NCI-H748 (cell line): ENCODE data around the gene SSBP4.
A peak's percentile ranks its signal among the peaks of the same experiment; 100 is the strongest.

Experiments
- DNase-seq: peaks from one replicate; lab custom pipeline; 2025; ENCODE audit not compliant: unreplicated experiment; lab: John Stamatoyannopoulos, UW

SSBP4 gene

DNA sequence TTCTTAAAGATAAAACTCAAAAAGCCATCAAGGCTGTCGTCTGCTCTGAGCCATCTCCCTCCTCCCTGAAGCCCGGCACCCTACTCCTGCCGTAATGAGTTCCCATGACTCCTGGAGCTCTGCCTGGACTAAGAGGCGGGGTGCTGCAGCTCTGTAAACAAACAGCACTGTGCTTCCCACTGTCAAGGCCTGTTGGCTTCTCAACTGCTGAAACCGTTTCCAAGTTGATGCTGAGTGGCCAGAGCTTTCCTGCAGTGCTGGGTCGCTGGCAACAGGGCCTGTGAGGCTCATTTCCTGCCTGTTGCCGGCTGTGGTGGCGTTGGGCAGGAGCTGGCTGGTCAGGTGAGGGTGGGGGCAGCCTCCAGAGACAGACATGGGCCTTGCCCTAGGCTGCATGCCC, 45.4 kb downstream of the SSBP4 start:
- DNase-seq: no peak

GRCh38 chr19:18465214-18465963, 46.2 kb downstream of the SSBP4 start:
- DNase-seq: no peak

DNA sequence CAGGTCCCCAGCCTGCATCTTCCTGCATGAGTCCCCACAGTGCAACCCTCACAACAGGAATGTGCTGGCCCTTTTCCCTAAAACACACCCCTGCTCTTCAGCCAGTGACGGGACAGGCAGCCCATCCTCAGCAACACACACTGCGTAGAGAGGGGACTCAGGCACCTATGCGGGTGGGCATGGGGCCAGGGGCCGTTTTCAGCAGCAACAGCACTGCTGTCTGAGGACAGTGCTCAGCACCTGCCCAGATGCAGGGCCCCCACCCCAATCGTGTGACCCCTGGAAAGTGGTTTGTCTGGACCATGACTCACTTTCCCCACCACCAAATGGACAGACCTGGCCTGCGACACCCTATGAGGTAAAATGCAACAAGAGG, 46.8 kb downstream of the SSBP4 start:
- DNase-seq: no peak

- no peak for DNase-seq
These were observed 47.2 kb downstream of the SSBP4 start for GRCh38 chr19:18466354-18466753.

DNA sequence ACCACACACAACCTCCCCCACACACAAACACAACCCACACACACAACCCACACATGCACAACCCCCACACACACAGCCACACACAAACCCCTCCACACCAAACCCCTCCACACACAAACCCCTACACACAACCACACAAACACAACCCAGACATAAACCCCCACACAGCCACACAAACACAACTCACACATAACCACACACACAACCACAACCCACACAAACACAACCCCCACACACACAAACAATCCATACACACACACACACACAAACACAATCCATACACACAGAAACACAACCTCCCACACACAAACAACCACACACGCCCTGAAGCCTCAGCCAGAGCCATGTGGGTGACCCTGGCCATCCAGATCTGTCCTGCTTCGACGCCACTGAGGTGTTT, 48.8 kb downstream of the SSBP4 start:
- DNase-seq: no peak

GRCh38 chr19:18468517-18468916, 49.3 kb downstream of the SSBP4 start:
- DNase-seq: no peak

GRCh38 chr19:18469069-18469846, 50.1 kb downstream of the SSBP4 start:
- peak; percentile 29 for DNase-seq

DNA sequence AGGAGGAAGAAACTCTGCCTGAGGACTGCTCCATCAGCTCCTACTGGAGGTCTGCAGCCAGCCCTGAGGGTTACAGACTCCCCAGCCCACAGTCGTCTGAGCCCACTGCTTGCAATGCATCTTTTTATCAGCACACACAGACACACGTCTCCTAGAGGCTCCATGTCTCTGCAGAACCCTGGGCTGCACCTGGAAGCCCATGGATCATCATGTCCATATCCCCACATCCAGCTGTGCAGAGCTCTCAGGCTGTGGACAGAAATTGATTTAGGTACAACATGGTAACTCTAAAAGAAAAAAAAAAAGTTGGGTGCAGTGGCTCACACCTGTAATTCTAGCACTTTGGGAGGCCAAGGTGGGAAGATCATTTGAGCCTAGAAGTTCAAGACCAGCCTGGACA, 51.6 kb downstream of the SSBP4 start:
- no peak for DNase-seq

DNA sequence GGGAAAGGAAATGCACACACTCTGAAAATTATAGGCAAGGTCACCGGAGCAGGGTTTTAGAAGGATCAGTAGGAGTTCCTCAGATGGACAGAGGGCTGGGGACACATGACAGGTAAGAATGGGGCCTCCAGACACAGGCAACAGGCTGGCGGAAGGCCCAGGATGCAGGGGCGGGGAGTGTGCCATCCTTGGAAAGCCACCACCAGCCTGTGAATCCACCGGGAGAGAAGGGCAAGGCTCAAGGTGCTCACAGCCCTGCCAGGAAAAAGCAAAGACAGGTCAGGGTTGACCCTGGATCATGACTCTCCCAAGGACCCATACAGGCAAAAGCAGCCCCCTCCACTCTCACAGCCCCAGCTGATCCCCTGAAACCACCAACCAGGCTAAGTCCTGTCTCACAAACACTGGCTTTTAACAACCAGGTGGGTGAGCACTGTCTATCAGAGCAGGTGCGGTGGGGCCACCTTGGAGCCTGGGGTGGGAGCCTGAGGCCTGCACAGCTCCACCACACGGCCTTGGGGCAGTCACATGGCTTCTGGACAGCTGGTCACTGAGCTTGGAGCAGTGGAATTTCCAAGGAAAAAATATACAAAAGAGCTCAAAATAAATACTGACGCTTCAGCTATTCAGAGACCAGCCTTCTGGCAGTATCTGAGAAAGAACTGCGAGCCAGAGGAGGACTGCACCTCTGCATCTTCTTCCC, 54.0 kb downstream of the SSBP4 start:
- DNase-seq: no peak

GRCh38 chr19:18473706-18474087, 54.5 kb downstream of the SSBP4 start:
- no peak for DNase-seq

- DNase-seq: no peak
These were observed 55.2 kb downstream of the SSBP4 start for GRCh38 chr19:18474366-18474887.

DNA sequence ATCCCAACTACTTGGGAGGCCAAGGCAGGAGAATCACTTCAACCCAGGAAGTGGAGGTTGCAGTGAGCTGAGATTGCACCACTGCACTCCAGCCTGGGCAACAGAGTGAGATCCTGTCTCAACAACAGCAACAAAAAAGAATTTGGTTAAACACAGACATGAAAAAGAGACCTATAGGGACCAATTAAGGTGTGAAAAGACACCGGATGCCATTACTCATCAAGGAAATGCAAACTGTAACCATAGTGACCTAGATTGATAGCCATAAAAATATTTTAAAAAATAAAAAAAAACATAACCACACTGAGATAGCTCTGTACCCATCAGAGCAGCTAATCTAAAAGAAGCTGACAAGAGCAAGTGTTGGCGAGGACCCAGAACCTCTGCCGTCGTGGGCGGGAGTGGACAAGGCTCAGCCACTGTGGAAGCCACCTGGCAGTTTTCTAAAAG, 55.8 kb downstream of the SSBP4 start:
- no peak for DNase-seq

- no peak for DNase-seq
These were observed 56.6 kb downstream of the SSBP4 start for GRCh38 chr19:18475762-18476331.

- no peak for DNase-seq
These were observed 57.4 kb downstream of the SSBP4 start for GRCh38 chr19:18476507-18477041.

GRCh38 chr19:18477042-18477779, 58.0 kb downstream of the SSBP4 start:
- DNase-seq: no peak

DNA sequence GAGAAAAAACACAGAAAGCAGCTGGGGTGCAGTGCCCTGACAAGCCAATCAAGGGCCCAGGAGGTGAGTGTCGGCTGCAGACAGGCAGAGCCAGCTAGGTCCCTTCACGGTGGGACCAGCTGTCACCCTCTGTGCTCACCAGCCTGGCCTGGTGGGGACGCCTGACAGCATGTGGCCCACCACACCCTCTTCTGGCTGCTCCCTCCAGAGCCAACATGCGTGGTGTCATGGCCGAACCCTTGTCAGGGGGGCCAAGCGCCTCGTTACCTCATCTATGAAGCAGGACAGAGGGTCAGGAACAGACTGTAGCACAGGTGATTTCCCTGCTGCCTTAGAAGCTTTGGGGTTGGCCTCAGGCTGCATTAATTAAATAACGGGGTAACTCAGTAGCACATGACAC, 58.8 kb downstream of the SSBP4 start:
- no peak for DNase-seq

DNA sequence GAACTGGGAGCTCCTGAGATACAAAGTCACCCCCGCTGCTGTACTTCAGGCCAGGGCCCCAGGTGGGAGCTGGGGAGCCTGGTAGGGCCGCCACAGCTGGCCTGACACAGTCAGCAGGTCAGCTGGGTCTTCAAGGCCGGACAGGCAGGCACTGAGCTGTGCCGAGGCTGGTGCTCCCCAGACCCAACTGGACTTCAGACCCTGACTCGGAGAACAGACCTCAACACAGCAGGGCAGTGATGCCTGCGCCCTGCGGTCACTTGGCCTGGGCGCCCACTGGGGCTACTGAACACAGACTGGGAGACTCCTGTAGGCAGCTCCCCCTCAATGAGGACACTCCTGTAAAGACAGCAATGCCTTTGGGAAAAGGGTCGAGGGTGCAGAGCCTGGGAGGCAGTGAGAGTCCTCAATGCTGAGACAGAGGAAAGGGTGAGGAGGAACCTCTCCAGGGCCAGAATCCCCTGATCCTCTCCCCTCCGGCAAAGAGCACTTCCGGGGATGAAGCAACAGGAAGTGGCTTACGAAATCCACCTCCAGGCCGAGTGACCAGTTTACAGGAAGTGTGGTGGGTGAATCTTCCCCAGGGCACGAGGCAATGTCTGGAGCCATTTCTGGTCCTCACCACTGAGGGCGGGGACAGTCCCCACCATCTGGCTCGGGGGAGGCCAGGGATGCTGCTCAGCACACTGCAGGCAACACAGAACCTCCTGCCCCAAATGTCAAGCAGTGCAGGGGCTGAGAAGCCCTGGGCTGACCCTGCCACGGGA, 59.5 kb downstream of the SSBP4 start:
- DNase-seq: no peak

GRCh38 chr19:18480006-18480691, 61.0 kb downstream of the SSBP4 start:
- DNase-seq: peak; percentile 12
